ENCODE data around the gene AUNIP.

- TF ChIP-seq, protein P1, sequence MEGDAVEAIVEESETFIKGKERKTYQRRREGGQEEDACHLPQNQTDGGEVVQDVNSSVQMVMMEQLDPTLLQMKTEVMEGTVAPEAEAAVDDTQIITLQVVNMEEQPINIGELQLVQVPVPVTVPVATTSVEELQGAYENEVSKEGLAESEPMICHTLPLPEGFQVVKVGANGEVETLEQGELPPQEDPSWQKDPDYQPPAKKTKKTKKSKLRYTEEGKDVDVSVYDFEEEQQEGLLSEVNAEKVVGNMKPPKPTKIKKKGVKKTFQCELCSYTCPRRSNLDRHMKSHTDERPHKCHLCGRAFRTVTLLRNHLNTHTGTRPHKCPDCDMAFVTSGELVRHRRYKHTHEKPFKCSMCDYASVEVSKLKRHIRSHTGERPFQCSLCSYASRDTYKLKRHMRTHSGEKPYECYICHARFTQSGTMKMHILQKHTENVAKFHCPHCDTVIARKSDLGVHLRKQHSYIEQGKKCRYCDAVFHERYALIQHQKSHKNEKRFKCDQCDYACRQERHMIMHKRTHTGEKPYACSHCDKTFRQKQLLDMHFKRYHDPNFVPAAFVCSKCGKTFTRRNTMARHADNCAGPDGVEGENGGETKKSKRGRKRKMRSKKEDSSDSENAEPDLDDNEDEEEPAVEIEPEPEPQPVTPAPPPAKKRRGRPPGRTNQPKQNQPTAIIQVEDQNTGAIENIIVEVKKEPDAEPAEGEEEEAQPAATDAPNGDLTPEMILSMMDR (IDR thresholded peaks at IDR 0.05): 0 out of 2 replicates have a peak, but pooled peaks have one; percentile 8
- no peak for TF ChIP-seq ZFX (IDR thresholded peaks at IDR 0.05; ENCODE audit: borderline replicate concordance)
Measured at GRCh38 chr1:25813734-25814471, 45.4 kb downstream of the AUNIP start.
